ENCODE measurements around the gene IPO11.

DNA sequence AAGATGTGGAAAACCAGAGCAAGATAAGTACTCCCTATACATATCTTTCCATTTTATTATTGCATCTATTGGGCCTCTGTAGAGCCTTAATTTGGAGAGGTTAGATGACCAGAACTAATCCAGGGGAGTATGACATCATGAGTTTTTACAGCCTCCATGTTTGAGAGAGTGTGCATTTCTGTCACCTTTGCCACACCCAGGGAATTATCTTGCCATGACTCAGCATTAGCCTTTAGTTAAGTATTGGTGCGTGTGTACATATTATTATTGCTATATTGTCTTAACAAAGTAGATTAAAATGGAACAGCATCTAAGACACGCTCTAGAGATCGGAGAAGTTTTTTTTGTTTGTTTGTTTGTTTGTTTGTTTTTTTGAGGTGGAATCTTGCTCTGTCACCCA, 36.5 kb upstream of the IPO11 start:
- TF ChIP-seq, protein P1, sequence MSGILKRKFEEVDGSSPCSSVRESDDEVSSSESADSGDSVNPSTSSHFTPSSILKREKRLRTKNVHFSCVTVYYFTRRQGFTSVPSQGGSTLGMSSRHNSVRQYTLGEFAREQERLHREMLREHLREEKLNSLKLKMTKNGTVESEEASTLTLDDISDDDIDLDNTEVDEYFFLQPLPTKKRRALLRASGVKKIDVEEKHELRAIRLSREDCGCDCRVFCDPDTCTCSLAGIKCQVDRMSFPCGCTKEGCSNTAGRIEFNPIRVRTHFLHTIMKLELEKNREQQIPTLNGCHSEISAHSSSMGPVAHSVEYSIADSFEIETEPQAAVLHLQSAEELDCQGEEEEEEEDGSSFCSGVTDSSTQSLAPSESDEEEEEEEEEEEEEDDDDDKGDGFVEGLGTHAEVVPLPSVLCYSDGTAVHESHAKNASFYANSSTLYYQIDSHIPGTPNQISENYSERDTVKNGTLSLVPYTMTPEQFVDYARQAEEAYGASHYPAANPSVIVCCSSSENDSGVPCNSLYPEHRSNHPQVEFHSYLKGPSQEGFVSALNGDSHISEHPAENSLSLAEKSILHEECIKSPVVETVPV (CRISPR knock-in tag; IDR thresholded peaks at IDR 0.05) = no peak
- TF ChIP-seq ZNF565 (CRISPR knock-in tag; conservative IDR thresholded peaks at IDR 0.05; ENCODE audit: low read depth) (no peak), ZC3H10 (CRISPR knock-in tag; IDR thresholded peaks at IDR 0.05) (no peak), TOX (CRISPR knock-in tag; IDR thresholded peaks at IDR 0.05; ENCODE audit: borderline replicate concordance) (no peak)
